C4-2B (cell line): ENCODE results near the gene SPRR3.

Source experiments
- H3K27ac ChIP-seq: fragments of 450-650 bp; 2 replicates; pipeline ENCODE4 v1.5.1; 2017
- CTCF ChIP-seq: fragments of 450-650 bp; conservative IDR thresholded peaks from 2 replicates; pipeline ENCODE4 v1.5.1; 2017; ENCODE audit warnings: mild to moderate bottlenecking
- ZFX ChIP-seq: fragments of 450-650 bp; IDR thresholded peaks from 2 replicates; pipeline ENCODE4 v1.6.1; 2017

Gene SPRR3

GRCh38 chr1:152970495-152970894 lies 31.1 kb upstream of the SPRR3 start, which contains the start of gene SPRR4:
SPRR4 (plus strand) TSS chr1:152970648; CDS start chr1:152971891, 1,243 bp downstream.
- H3K27ac ChIP-seq, result no peak within 1 kb of the TSS
- no peak for TF ChIP-seq CTCF
- TF ChIP-seq ZFX, result no peak

GRCh38 chr1:152972196-152972886 lies 29.2 kb upstream of the SPRR3 start:
- no peak overlapping the region for H3K27ac ChIP-seq
- TF ChIP-seq ZFX (no peak), CTCF (no peak)

- H3K27ac ChIP-seq, result no peak overlapping the region
- TF ChIP-seq CTCF (no peak), ZFX (no peak)
These were observed 24.9 kb upstream of the SPRR3 start for GRCh38 chr1:152976688-152977087.

- no peak for TF ChIP-seq CTCF
- TF ChIP-seq ZFX, result no peak
- H3K27ac ChIP-seq, result no peak overlapping the region
These were observed 23.9 kb upstream of the SPRR3 start for GRCh38 chr1:152977614-152978013.

GRCh38 chr1:152980676-152981075 lies 20.9 kb upstream of the SPRR3 start:
- no peak for TF ChIP-seq CTCF
- no peak for TF ChIP-seq ZFX
- no peak overlapping the region for H3K27ac ChIP-seq

- TF ChIP-seq CTCF, result no peak
- no peak for TF ChIP-seq ZFX
These were observed 20.2 kb upstream of the SPRR3 start for GRCh38 chr1:152981146-152981871.

GRCh38 chr1:152982076-152982475 lies 19.5 kb upstream of the SPRR3 start:
- TF ChIP-seq CTCF (no peak), ZFX (no peak)
- H3K27ac ChIP-seq, result no peak overlapping the region

More at GRCh38 chr1:152981146-152981871, 20.2 kb upstream of the SPRR3 start:
- no peak overlapping the region for H3K27ac ChIP-seq
